Vagina (tissue), 2 donors: ENCODE measurements around the gene DAZAP2.

ENCODE experiments used
- POLR2A ChIP-seq, 2 donors: fragments of 450-650 bp; IDR thresholded peaks; one replicate each; pipeline ENCODE4 v1.6.1; 2017; ENCODE audit warnings: antibody characterized with exemption in 2 of 2, mild to moderate bottlenecking in 2 of 2, moderate library complexity in 2 of 2
- POLR2AphosphoS5 ChIP-seq, 2 donors: sonication (generic); formaldehyde crosslinking; IDR thresholded peaks; one replicate each; pipeline ENCODE4 v1.9.0; 2017; ENCODE audit warnings: antibody characterized with exemption in 2 of 2, mild to moderate bottlenecking in 2 of 2, low read depth in 1 of 2; ENCODE audit not compliant: insufficient read depth in 1 of 2
- TF ChIP-seq, protein P1 (sequence below), 3 experiments: fragments of 450-650 bp in 2 of 3; fragments of 200-600 bp in 1 of 3; sonication (generic) in 1 of 3; IDR thresholded peaks; one replicate each; pipeline ENCODE4 v1.5.1; 2017 to 2019; ENCODE audit warnings: antibody characterized with exemption in 3 of 3, mild to moderate bottlenecking in 2 of 3, moderate library complexity in 2 of 3

DNA sequence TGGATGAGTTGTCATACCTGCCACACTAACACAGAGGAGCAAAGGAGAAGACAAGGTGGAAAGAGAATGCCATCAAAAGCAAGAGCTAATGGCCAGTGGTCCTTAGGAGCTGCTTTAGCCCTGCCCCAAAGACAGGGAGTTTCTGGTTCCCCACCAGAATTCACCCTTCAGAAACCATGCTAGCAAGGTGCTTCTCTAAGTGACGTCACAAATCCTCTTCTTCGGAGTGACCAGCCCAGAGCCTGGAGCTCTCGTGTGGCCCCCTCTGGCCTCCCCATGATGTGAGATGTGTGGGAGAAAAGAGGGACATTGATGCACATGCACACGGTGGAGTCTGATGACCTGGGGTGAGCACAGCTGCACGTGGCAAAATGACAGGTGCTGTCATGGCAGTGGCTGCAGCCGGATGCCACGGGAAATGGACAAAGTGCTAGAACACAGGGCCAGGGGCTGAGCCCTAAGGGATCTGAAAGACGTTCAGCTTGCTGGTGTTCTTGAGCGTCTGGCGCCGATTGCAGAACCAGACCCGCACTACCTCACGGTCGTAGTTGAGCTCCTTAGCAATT lies 48.8 kb upstream of the DAZAP2 start:
- TF ChIP-seq, protein P1, sequence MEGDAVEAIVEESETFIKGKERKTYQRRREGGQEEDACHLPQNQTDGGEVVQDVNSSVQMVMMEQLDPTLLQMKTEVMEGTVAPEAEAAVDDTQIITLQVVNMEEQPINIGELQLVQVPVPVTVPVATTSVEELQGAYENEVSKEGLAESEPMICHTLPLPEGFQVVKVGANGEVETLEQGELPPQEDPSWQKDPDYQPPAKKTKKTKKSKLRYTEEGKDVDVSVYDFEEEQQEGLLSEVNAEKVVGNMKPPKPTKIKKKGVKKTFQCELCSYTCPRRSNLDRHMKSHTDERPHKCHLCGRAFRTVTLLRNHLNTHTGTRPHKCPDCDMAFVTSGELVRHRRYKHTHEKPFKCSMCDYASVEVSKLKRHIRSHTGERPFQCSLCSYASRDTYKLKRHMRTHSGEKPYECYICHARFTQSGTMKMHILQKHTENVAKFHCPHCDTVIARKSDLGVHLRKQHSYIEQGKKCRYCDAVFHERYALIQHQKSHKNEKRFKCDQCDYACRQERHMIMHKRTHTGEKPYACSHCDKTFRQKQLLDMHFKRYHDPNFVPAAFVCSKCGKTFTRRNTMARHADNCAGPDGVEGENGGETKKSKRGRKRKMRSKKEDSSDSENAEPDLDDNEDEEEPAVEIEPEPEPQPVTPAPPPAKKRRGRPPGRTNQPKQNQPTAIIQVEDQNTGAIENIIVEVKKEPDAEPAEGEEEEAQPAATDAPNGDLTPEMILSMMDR (IDR thresholded peaks at IDR 0.05): no peak
- no peak for TF ChIP-seq POLR2A (IDR thresholded peaks at IDR 0.05)
- TF ChIP-seq POLR2AphosphoS5 (IDR thresholded peaks at IDR 0.05; ENCODE audit: insufficient read depth in 1 of 2, low read depth in 1 of 2): no peak
